HG02623 (cell line): ENCODE results near the gene GPR84.
"Not testable (repeated sequence)": the region's sequence is repeated elsewhere in the genome, so short reads cannot be mapped to it uniquely, and the experiment has no call there.

ENCODE experiments used
- ATAC-seq: cut with Tn5 transposase; IDR thresholded peaks from one replicate; pipeline ENCODE4 v1.9.1; 2021; ENCODE audit warnings: moderate library complexity; ENCODE audit not compliant: unreplicated experiment

Gene GPR84

DNA sequence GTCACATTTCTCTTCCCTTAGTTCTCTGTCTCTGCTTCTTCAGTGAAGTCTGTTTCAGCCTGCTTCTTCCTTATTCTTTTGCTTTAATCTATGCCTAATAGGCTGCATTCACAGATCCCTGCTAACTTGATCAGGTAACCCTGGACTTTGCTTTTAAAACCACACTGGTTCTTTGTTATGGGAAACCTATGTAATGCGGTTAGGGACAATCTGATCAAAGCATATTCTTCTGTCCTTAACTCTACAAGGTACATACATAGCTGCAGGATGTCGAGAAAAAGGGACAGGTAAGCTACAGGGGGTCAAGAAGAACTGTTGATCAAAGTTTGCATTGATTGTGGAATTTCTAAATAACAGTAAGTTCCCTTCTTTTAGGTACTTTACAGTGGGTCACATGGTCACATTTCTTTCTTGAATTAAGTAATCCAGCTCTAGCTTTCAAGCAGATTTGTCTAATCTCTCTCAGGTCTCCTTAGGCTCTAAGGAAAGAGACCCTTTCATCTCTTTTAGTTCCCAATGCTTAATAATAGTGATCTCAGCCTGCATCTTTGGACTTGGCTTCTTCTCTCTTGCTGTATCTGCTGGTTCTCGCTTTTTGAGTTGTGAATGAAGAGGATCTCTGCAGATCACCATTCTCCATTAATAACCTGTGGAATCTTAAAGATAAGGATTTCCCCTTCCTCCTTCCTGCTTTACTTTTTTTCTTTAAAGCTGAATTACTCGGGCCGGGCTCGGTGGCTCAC is 35.5 kb downstream of the GPR84 start:
- no peak for ATAC-seq

GRCh38 chr12:54325442-54326109 is 38.7 kb downstream of the GPR84 start:
- ATAC-seq: not testable (repeated sequence)

DNA sequence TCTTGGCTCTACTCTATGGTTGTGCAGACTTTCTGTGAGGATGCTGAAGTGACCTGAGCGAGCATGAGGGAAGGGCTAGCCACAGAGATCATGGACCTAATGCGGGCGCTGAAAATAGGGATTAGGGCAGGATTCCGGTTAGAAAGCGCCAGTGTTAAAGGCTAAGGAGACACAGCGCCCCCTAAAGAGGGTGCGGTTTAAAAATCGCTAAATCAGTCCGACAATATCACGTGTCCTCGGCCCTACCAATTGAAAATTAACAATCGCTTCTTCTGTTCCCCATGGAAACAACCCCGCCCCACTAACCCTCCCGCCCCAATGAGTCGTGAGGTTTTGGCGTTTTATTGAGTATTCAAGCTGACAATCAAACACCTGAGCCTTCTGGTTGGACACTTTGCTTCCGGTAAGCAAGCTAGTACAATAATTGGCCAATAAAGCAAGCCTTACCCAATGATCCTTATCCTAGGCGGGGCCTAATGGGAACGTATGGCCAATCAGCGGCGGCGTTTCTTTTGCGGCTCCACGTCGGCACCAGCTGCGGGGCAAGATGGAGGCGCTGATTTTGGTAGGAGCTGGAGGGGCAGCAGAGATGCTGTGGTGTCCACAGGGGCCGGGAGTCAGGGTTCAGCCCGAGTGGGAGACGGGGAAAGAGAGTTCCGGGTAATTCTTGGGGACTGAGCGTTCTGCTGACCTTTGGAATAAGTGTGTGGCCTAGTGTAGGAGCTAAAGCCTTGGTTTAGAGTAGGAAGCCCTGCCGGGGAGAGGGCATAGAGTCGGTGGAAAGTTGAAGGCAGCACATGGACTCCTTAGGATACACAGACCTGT is 39.5 kb downstream of the GPR84 start, which contains the start of gene COPZ1:
TSS of gene COPZ1 (plus strand) at position 515 of the 825 bp plus-strand sequence. CDS start at position 548, 33 bp downstream.
- peak; percentile 99 for ATAC-seq

DNA sequence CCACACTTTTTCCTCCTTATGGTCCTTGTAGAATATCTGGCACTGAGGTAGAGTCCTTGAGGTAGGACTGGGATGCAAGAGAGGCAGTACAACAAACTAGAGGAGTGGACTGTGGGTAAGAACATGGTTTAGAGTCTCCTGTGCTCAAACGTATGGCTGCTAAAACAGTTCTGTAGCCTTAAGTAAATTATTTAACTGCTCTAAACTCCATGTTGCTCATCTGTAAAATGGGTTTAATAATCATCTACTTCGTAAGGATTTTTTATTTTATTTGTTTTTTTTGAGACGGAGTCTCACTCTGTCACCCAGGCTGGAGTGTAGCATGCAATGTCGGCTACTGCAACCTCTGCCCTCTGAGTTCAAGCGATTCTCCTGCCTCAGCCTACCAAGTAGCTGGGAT is 42.9 kb downstream of the GPR84 start:
- ATAC-seq: no peak
